Psoas muscle (tissue), 8 donors: ENCODE data around the gene TSPAN31. TPM values are rescaled to one million over a fixed set of nuclear protein-coding genes. Genes with fewer than 3 reads are reported as not detected.

Experiments
- ATAC-seq, 4 donors: fragments of 200-7000 bp; cut with Tn5 transposase; one replicate each; pipeline ENCODE4 v1.9.1; 2020; ENCODE audit warnings: moderate library complexity in 3 of 4, mild to moderate bottlenecking in 2 of 4
- DNase-seq, 2 donors: peaks; one replicate each; pipeline ENCODE4 v3.0.0-alpha.2; 2020
- H3K27ac ChIP-seq: fragments of 200-600 bp; one replicate; pipeline ENCODE4 v1.8.0; 2022
- H3K27me3 ChIP-seq, 3 donors: fragments of 200-600 bp in 1 of 3; one replicate each; pipeline versions ENCODE4 v1.6.1 to v1.8.0; 2013 to 2022; ENCODE audit warnings: low read length in 2 of 3, mild to moderate bottlenecking in 2 of 3, moderate library complexity in 1 of 3; ENCODE audit not compliant: insufficient read depth in 3 of 3
- H3K36me3 ChIP-seq, 2 donors: fragments of 200-600 bp in 1 of 2; one replicate each; pipeline versions ENCODE4 v1.6.1 to v1.8.0; 2013 to 2022; ENCODE audit warnings: low read depth in 1 of 2, mild to moderate bottlenecking in 1 of 2, moderate library complexity in 1 of 2; ENCODE audit not compliant: insufficient read depth in 1 of 2
- H3K4me1 ChIP-seq: fragments of 200-600 bp; one replicate; pipeline ENCODE4 v1.8.0; 2022
- H3K4me3 ChIP-seq: fragments of 200-600 bp; one replicate; pipeline ENCODE4 v1.8.0; 2022; ENCODE audit warnings: mild to moderate bottlenecking
- H3K9me3 ChIP-seq: fragments of 200-600 bp; one replicate; pipeline ENCODE4 v1.8.0; 2022
- CTCF ChIP-seq: fragments of 200-600 bp; IDR thresholded peaks from one replicate; pipeline ENCODE4 v1.8.0; 2022; ENCODE audit warnings: antibody characterized with exemption
- WGBS, 3 donors: extraction: QIAGEN DNeasy Blood & Tissue Kit; methylation state at CpG; one replicate each; pipeline versions ENCODE4 v1.1.6 to v1.1.7; 2013; 5-methylcytosine and 5-hydroxymethylcytosine counted together
- intact Hi-C, 2 donors: fragments of 100-400 bp; cut with DNase I; formaldehyde crosslinking; loops; one replicate each; pipeline versions ENCODE4 v1.11.0 to v1.14.2; 2022
- polyA plus RNA-seq, 3 donors: library from polyadenylated mRNA; stranded (reverse); fragments of 200-250 nt; gene quantifications; one replicate each; pipeline ENCODE4 v1.2.3, GENCODE V29; 2013
- total RNA-seq, 4 donors: library from RNA; stranded (reverse); fragmentation: NEBNext Ultra II Directional in 2 of 4; extraction: Animal tissue kit (Norgen Biotek cat#: 25700) in 2 of 4; gene quantifications; one replicate each; pipeline versions ENCODE4 v1.2.1 to v1.2.4, GENCODE V29; 2021 to 2023
- donor health status: healthy with polysubstance abuse.
- donor health status: DM: no; HTN: no; CAD: no; lungs with moderate emphysema.
- donor health status: Bipolar disorder and iron deficiency.
- donor health status: healthy.
- donor health status: DM: yes; HTN: yes; CAD: no.
- donor health status: DM: no; HTN: no; CAD: no.
- donor health status: DM: no; HTN: no; CAD: no.
- donor health status: DM: yes; HTN: yes; CAD: no.

Gene TSPAN31
- total and polyA plus RNA-seq, 7 donors, result 14.6 to 31.2 (median 20.6) TPM

GRCh38 chr12:57765698-57766463 lies 21.0 kb downstream of the TSPAN31 start:
- TF ChIP-seq CTCF, result no peak
- DNase-seq (no peak), ATAC-seq (peak; percentile 9 to 41 (median 21))
- peaks cover 0 to 54% (median 29%) of the 10 kb centered on the region in 3 donors for H3K27me3 ChIP-seq
- H3K27ac ChIP-seq, result no peak overlapping the region
- peaks cover 19% of the 10 kb centered on the region for H3K4me1 ChIP-seq
- no peaks in the 10 kb centered on the region for H3K9me3 ChIP-seq
- H3K4me3 ChIP-seq, result peak overlapping the region; percentile 51
- peaks cover 7 to 33% of the 10 kb centered on the region in 2 donors for H3K36me3 ChIP-seq
- WGBS, 3 donors, result 3 to 4% (median 4%) methylated on average over 40 of the region's 40 CpGs
- intact Hi-C loops, result no loop called here

GRCh38 chr12:57766464-57767304 lies 21.8 kb downstream of the TSPAN31 start, which contains the start of gene CYP27B1:
TSS of gene CYP27B1 (minus strand) at chr12:57767078. CDS start at chr12:57767041, 37 bp downstream.
- Histone ChIP-seq H3K4me3 (peak within 1 kb of the TSS; percentile 51), H3K27ac (no peak within 1 kb of the TSS), H3K36me3 (peaks cover 7 to 34% of the 10 kb centered on the region in 2 donors), H3K27me3 (peaks cover 0 to 52% (median 29%) of the 10 kb centered on the region in 3 donors), H3K4me1 (peaks cover 24% of the 10 kb centered on the region), H3K9me3 (no peaks in the 10 kb centered on the region)
- DNase-seq (no peak), ATAC-seq (peak; percentile 8 to 50 (median 24))
- intact Hi-C loops, result no loop called here
- 4 to 5% (median 5%) methylated on average over 38 of the region's 38 CpGs for WGBS, 3 donors
- no peak for TF ChIP-seq CTCF

- H3K4me1 ChIP-seq, result peaks cover 24% of the 10 kb centered on the region
- no peak overlapping the region for H3K27ac ChIP-seq
- H3K4me3 ChIP-seq, result no peak overlapping the region
- intact Hi-C loops, result no loop called here
- peaks cover 7 to 34% of the 10 kb centered on the region in 2 donors for H3K36me3 ChIP-seq
- peaks cover 0 to 46% (median 29%) of the 10 kb centered on the region in 3 donors for H3K27me3 ChIP-seq
- ATAC-seq (no peak), DNase-seq (no peak)
- no peaks in the 10 kb centered on the region for H3K9me3 ChIP-seq
- TF ChIP-seq CTCF, result no peak
Measured at GRCh38 chr12:57767305-57767698, 22.5 kb downstream of the TSPAN31 start.

- Histone ChIP-seq H3K4me3 (no peak overlapping the region), H3K27me3 (peaks cover 0 to 40% (median 27%) of the 10 kb centered on the region in 3 donors), H3K4me1 (peaks cover 24% of the 10 kb centered on the region), H3K9me3 (no peaks in the 10 kb centered on the region), H3K27ac (no peak overlapping the region), H3K36me3 (peaks cover 7 to 34% of the 10 kb centered on the region in 2 donors)
- intact Hi-C loops, result no loop called here
- WGBS, 3 donors, result 87 to 96% (median 95%) methylated on average over 3 of the region's 3 CpGs
- no peak for TF ChIP-seq CTCF
- DNase-seq, result no peak
- ATAC-seq, result no peak
Measured at GRCh38 chr12:57767876-57768275, 23.0 kb downstream of the TSPAN31 start.
